HG02973 (cell line): Measurements from ENCODE around the gene TTLL6.
"Not testable (repeated sequence)": the region's sequence is repeated elsewhere in the genome, so short reads cannot be mapped to it uniquely, and the experiment has no call there.

Experiments used
- ATAC-seq: cut with Tn5 transposase; IDR thresholded peaks from one replicate; pipeline ENCODE4 v1.9.1; 2021; ENCODE audit warnings: moderate library complexity; ENCODE audit not compliant: unreplicated experiment

The TTLL6 gene

DNA sequence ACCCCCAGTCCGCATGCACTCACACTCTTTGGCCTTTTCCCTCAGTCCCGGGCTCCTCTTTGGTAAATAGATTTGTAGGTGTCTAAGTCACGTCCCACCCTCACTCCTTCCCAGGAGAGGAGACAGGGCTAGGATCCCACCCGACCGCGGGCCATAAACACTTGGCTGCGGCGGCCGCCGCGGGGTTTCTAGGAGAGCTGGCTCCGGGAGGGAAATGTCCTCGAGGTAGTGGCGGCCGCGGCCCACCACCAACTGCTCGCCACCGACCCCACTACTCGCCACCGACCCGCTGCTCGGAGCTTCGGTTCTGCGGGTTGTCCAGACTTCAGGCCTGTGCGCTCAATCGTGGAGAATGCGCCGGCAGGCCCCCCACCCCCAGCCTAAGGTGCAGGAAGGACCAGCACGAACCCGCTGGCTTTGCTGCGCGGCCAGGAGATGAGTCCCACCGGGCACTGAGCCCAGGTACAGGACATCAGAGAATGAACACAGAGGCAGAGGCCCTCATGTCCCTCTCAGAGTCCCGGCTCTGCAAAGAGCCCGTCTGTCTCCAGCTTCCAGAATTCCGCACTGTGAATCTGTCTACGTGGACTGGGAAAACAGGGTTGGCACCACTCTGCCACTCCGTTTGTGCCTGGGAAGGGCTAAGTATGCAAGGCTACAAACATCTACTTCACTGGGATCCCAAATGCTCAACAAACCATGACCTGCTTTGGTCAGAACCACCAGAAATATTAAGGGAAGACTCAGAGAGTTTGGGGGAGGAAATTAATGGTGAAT is 91.6 kb downstream of the TTLL6 start:
- ATAC-seq, result no peak

DNA sequence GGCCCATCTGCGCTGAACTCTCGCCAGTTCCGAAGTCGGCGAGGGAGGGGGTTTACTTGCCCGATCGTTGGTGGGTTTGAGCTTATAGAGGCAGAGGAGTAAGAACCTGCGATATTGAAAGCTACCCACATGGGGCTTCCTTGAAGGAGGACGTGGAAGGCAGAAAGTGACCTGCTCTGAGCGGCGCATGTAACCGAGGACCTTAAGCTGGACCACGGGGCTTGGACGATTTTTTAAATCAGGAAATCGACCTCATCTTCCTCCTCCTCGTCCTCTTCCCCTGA is 92.1 kb downstream of the TTLL6 start:
- ATAC-seq, result no peak

GRCh38 chr17:48724251-48725003 is 92.6 kb downstream of the TTLL6 start:
- no peak for ATAC-seq

DNA sequence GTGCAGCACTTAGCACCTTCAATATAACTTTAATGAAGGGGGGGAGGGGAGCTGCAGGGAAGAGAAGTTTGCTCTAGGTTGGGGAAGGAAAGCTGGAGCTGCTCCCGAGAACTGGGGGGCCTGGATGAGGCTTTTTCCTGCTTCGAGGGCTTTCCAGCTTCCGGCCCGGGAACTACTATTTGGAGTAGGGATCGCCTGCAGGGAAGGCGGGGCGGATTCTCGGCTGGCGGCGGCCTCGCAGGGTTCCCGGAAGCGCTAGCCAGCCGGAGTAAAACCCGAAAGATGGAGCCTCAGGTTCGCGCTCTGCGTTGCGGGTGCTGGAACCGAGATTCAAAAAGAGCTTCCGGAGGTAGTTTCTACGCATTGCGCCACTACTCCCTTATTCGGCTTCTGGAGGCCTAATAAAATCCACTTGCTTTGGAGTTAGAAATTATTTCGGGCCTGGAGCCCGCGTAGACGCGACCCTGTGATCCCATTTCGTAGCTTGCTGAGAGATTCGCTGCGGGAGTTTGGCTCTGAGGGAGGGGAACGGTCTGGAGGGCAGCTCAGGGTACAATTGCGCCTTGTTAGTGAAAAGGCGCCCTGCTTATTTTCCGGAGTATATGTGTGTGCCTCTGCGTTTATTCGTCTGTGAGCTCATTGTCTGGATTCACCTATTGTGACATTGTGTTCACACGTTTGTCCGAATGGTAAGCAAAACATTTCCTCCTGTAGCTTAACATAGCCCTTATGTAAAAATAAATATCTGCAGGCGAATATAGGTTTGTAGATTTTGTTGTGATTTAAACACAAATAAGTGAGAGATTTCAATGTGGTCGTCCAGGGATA is 93.4 kb downstream of the TTLL6 start:
- ATAC-seq, result no peak

DNA sequence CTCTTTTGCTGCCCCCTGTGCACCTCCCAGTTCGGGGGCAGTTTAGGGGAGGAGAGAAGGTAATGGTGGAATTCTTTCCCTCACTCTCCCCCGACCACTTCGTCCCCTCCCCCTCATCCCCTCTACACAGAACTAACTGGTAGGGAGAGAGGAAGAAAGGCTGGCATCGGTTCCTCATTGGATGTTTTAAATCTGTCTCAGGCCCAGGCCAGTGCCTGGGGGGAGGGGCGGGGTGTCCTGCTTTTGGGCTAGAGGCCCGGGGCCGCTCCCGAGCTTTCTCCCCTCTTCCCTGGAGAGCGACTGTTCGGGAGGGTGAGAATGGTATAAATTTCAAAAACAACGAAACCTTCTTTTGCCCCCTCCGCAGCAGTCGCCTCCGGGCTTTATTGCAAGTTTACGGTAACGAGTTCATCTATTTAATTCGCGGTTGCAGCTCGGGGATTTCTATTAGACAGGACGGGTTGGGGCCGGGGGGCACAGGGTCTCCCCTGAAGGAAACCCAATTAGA is 94.1 kb downstream of the TTLL6 start, which contains the start of gene PRAC2:
Gene PRAC2, plus strand, starts transcription at position 271 of the 508 bp plus-strand sequence. CDS start 1,226 bp downstream, outside the sequence.
- no peak for ATAC-seq

DNA sequence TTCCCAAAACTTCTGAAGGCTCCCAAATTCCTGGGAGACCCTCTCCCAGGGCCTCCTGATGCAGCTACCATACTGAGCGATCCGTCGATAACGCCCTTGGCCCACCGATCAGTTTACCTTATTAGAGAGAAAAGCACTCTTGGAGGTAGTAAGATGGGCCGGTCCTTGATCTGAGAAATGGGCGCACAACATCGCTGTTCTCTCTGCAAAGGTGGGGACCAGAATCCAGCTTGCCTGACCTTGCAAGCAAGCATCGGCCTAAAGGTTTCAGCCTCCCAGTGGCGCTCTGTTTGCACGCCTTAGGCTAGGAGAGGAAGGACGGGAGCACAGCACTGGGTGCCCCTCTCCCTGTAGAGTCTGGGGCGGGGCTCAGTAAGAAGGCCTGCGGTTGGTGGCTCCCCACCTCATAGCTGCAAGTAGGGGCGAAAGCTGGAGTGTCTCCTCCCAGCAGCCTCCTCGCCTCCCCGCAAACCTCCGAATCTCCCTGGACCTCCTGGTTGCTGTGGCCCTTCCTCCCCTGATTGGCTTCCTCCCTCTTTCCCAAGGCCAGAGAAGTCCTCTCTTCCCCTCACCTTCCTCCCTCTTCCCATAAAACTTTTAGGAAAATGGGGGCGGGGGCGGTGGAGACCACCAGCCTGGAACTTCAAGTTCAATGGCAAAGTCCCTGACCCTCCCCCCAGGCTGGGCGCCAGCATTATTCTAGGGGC is 94.7 kb downstream of the TTLL6 start, which contains the start of gene PRAC1:
Gene PRAC1, minus strand, starts transcription at position 318 of the 707 bp plus-strand sequence. Its CDS starts 126 bp downstream, at position 192.
- no peak for ATAC-seq

DNA sequence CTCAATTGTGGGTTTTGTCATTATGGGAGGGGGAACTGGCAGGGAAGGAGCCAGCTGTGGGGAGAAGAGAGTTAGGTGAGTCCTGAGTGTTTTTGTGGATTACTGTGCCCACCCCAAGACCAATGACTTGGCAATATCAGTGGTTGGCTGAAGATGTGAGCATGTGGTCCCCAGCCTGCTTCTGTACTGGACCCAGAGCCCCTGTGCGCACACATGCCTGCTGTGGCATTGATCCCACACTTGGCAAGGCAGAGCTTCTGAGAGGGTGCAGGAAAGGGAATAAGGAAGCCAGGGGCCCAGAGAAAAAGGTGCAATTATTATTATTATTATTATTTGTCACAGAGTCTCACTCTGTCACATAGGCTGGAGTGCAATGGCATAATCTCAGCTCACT is 96.0 kb downstream of the TTLL6 start:
- ATAC-seq, result no peak

- ATAC-seq, result no peak
Measured at GRCh38 chr17:48720266-48721008, 96.6 kb downstream of the TTLL6 start.

DNA sequence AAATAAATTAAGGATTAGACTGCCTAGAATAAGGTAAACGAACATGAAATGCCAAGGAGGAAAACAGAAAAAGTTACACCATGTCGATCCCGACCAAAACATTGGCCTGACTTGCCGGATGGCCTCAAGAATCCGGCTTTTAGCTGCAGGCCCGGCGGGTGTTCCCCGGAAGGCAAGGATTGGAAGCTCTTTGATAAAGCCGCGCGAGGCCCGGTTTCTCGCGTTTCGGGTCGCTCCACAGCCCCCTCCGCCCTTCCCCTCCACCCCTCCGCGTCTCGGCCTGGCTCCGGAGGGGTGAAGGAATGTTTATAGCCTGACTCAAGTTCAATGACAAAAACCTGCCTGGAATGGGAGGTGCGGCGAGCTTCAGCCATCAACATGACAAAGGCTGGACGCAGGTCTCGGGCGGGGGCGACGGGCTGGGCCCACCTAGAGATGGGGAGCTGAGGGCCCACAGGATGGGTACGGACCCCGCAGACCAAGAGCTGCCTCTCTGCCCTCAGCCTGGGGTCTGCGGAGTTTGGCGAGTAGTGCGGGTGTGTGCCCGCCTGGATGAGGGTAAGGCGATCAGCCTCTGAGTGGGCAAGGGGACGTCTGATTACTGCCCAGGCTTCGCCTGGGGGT is 97.3 kb downstream of the TTLL6 start:
- ATAC-seq, result no peak

GRCh38 chr17:48718761-48719641 is 98.0 kb downstream of the TTLL6 start:
- ATAC-seq, result no peak

GRCh38 chr17:48718227-48718760 is 98.7 kb downstream of the TTLL6 start:
- no peak for ATAC-seq

- ATAC-seq, result no peak
Measured at GRCh38 chr17:48717367-48718226, 99.4 kb downstream of the TTLL6 start.

- not testable (repeated sequence) for ATAC-seq
Measured at GRCh38 chr17:48716549-48716948, 100.5 kb downstream of the TTLL6 start.

GRCh38 chr17:48715496-48716399 is 101.3 kb downstream of the TTLL6 start:
- ATAC-seq, result no peak
